GM23338 (cell line): ENCODE measurements around the gene GCM1. TPM values are rescaled to one million over a fixed set of nuclear protein-coding genes. Genes with fewer than 3 reads are reported as not detected.

Experiments
- ATAC-seq: fragments of 200-7000 bp; cut with Tn5 transposase; 3 replicates; pipeline ENCODE4 v1.9.1; 2020
- DNase-seq: peaks from one replicate; pipeline ENCODE4 v3.0.0-alpha.2; 2015; ENCODE audit warnings: low spot score
- H2AFZ ChIP-seq: fragments of 200-600 bp; sonication (generic); 2 replicates; pipeline ENCODE4 v1.8.0; 2016; ENCODE audit warnings: antibody characterized with exemption, mild to moderate bottlenecking, moderate library complexity
- H3F3A ChIP-seq: fragments of 200-600 bp; sonication (generic); replicated peaks from 2 replicates; pipeline ENCODE4 v1.8.0; 2017; ENCODE audit warnings: antibody characterized with exemption, mixed run types, low read depth
- H3K27ac ChIP-seq: fragments of 200-600 bp; sonication (generic); 2 replicates; pipeline ENCODE4 v1.6.1; 2016; ENCODE audit warnings: low read depth
- H3K27me3 ChIP-seq: fragments of 200-600 bp; sonication (generic); 2 replicates; pipeline ENCODE4 v1.8.0; 2016; ENCODE audit warnings: mild to moderate bottlenecking, mixed run types, moderate library complexity; ENCODE audit not compliant: insufficient read depth
- H3K36me3 ChIP-seq: fragments of 200-600 bp; sonication (generic); 2 replicates; pipeline ENCODE4 v1.8.0; 2016; ENCODE audit warnings: mild to moderate bottlenecking; ENCODE audit not compliant: insufficient read depth
- H3K4me1 ChIP-seq: fragments of 200-600 bp; sonication (generic); 2 replicates; pipeline ENCODE4 v1.8.0; 2016; ENCODE audit warnings: mild to moderate bottlenecking, moderate library complexity; ENCODE audit not compliant: insufficient read depth
- H3K4me2 ChIP-seq: fragments of 200-600 bp; sonication (generic); 2 replicates; pipeline ENCODE4 v1.7.1; 2017; ENCODE audit warnings: mixed run types
- H3K4me3 ChIP-seq: fragments of 200-600 bp; sonication (generic); 2 replicates; pipeline ENCODE4 v1.6.1; 2016; ENCODE audit warnings: mixed run types
- H3K79me2 ChIP-seq: fragments of 200-600 bp; sonication (generic); replicated peaks from 2 replicates; pipeline ENCODE4 v1.8.0; 2017; ENCODE audit warnings: mild to moderate bottlenecking; ENCODE audit not compliant: insufficient read depth
- H3K9me2 ChIP-seq: fragments of 200-600 bp; sonication (generic); 2 replicates; pipeline ENCODE4 v1.8.0; 2017; ENCODE audit not compliant: insufficient read depth
- H4K20me1 ChIP-seq: fragments of 200-600 bp; sonication (generic); replicated peaks from 2 replicates; pipeline ENCODE4 v1.8.0; 2017; ENCODE audit warnings: mild to moderate bottlenecking; ENCODE audit not compliant: insufficient read depth
- H3K27ac Mint-ChIP-seq: 2 replicates; pipeline ENCODE4 v1.8.0; 2020; ENCODE audit warnings: inconsistent platforms, mild to moderate bottlenecking, moderate library complexity, mixed read lengths
- H3K27me3 Mint-ChIP-seq: 3 replicates; pipeline ENCODE4 v1.8.0; 2022; ENCODE audit warnings: low read depth, mild to moderate bottlenecking, moderate library complexity, mixed read lengths, inconsistent platforms; ENCODE audit not compliant: insufficient read depth, poor library complexity
- H3K36me3 Mint-ChIP-seq: 3 replicates; pipeline ENCODE4 v1.8.0; 2021; ENCODE audit warnings: low read depth, mild to moderate bottlenecking, inconsistent platforms, moderate library complexity, mixed read lengths
- H3K4me1 Mint-ChIP-seq: 3 replicates; pipeline ENCODE4 v1.8.0; 2020; ENCODE audit warnings: mild to moderate bottlenecking, inconsistent platforms, mixed read lengths
- H3K4me3 Mint-ChIP-seq: 3 replicates; pipeline ENCODE4 v1.8.0; 2021; ENCODE audit warnings: moderate library complexity, mild to moderate bottlenecking, inconsistent platforms, mixed read lengths
- H3K9me3 Mint-ChIP-seq: 3 replicates; pipeline ENCODE4 v1.8.0; 2020; ENCODE audit warnings: moderate library complexity, mild to moderate bottlenecking, inconsistent platforms, mixed read lengths
- CREB1 ChIP-seq: fragments of 250-450 bp; sonication (Bioruptor Pico); IDR thresholded peaks from 2 replicates; pipeline ENCODE4 v1.5.0; 2020; ENCODE audit warnings: low read depth, mild to moderate bottlenecking, moderate library complexity
- EZH2phosphoT487 ChIP-seq: fragments of 200-600 bp; sonication (generic); IDR thresholded peaks from one replicate; pipeline ENCODE4 v1.8.1; 2018; ENCODE audit warnings: antibody characterized with exemption; ENCODE audit not compliant: unreplicated experiment
- JUNB ChIP-seq: IDR thresholded peaks from one replicate; pipeline ENCODE4 v1.6.1; 2016; ENCODE audit warnings: antibody characterized with exemption; ENCODE audit not compliant: unreplicated experiment
- NANOG ChIP-seq: IDR thresholded peaks from 2 replicates; pipeline ENCODE4 v1.6.1; 2016; ENCODE audit warnings: antibody characterized with exemption, borderline replicate concordance
- POLR2AphosphoS5 ChIP-seq: IDR thresholded peaks from 2 replicates; pipeline ENCODE4 v1.6.1; 2016; ENCODE audit warnings: antibody characterized with exemption, low read depth
- STAT1 ChIP-seq: IDR thresholded peaks from one replicate; pipeline ENCODE4 v1.6.1; 2016; ENCODE audit warnings: antibody characterized with exemption; ENCODE audit not compliant: unreplicated experiment
- ZNF114 ChIP-seq: fragments of 250-450 bp; sonication (Bioruptor Pico); IDR thresholded peaks from 2 replicates; pipeline ENCODE4 v1.5.0; 2020; ENCODE audit warnings: mild to moderate bottlenecking, moderate library complexity
- ZNF331 ChIP-seq: fragments of 250-450 bp; sonication (Bioruptor Pico); IDR thresholded peaks from 2 replicates; pipeline ENCODE4 v1.5.0; 2020; ENCODE audit warnings: low read depth, mild to moderate bottlenecking, moderate library complexity
- polyA plus RNA-seq: library from polyadenylated mRNA; unstranded; fragments of >200 nt; fragmentation: Nextera tagmentation; extraction: Ambion mirVana; gene quantifications from 2 replicates; pipeline ENCODE4 v1.2.1, GENCODE V29; 2016
- total RNA-seq: library from RNA; depleted of rRNA; stranded (reverse); fragments of >200 nt; shearing (Covaris generic); gene quantifications from 2 replicates; pipeline ENCODE4 v1.2.3, GENCODE V29; 2014
- TF ChIP-seq, protein P1 (sequence below), 2 experiments: fragments of 200-600 bp in 1 of 2; sonication (generic) in 1 of 2; conservative IDR thresholded peaks; 2 replicates each; pipeline versions ENCODE4 v1.5.1 to v1.6.1; 2016 to 2017; ENCODE audit warnings: antibody characterized with exemption in 2 of 2, low read depth in 2 of 2, mild to moderate bottlenecking in 2 of 2, moderate library complexity in 1 of 2
- TF ChIP-seq, protein P2 (sequence below): IDR thresholded peaks from one replicate; pipeline ENCODE4 v1.6.1; 2018; ENCODE audit warnings: antibody characterized with exemption; ENCODE audit not compliant: unreplicated experiment
- TF ChIP-seq, protein P3 (sequence below): IDR thresholded peaks from 2 replicates; pipeline ENCODE4 v1.6.1; 2016; ENCODE audit warnings: antibody characterized with exemption

The GCM1 gene
- total and polyA plus RNA-seq, 2 experiments from 2014 or later: not detected

DNA sequence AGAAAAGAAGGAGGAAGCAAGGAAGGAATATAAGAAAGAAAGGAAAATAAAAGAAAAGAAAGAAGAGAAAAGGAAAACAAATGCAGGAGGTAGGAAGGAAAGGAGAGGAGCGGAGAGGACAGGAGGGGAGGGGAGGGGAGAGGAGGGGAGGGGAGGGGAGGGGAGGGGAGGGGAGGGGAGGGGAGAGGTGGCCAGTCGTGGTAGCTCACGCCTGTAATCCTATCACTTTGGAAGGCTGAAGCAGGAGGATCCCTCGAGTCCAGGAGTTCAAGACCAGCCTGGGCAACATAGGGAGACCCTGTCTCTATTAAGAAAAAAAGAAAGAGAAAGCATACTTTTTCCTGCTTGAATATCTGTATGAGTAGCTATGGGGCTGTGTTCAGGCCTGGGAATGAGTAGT, 46.4 kb upstream of the GCM1 start (continued):
- TF ChIP-seq, protein P1, sequence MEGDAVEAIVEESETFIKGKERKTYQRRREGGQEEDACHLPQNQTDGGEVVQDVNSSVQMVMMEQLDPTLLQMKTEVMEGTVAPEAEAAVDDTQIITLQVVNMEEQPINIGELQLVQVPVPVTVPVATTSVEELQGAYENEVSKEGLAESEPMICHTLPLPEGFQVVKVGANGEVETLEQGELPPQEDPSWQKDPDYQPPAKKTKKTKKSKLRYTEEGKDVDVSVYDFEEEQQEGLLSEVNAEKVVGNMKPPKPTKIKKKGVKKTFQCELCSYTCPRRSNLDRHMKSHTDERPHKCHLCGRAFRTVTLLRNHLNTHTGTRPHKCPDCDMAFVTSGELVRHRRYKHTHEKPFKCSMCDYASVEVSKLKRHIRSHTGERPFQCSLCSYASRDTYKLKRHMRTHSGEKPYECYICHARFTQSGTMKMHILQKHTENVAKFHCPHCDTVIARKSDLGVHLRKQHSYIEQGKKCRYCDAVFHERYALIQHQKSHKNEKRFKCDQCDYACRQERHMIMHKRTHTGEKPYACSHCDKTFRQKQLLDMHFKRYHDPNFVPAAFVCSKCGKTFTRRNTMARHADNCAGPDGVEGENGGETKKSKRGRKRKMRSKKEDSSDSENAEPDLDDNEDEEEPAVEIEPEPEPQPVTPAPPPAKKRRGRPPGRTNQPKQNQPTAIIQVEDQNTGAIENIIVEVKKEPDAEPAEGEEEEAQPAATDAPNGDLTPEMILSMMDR (conservative IDR thresholded peaks at IDR 0.05; ENCODE audit: low read depth in 2 of 2): no peak
- no peak for TF ChIP-seq JUNB
- TF ChIP-seq ZNF331 (CRISPR knock-in tag): no peak

DNA sequence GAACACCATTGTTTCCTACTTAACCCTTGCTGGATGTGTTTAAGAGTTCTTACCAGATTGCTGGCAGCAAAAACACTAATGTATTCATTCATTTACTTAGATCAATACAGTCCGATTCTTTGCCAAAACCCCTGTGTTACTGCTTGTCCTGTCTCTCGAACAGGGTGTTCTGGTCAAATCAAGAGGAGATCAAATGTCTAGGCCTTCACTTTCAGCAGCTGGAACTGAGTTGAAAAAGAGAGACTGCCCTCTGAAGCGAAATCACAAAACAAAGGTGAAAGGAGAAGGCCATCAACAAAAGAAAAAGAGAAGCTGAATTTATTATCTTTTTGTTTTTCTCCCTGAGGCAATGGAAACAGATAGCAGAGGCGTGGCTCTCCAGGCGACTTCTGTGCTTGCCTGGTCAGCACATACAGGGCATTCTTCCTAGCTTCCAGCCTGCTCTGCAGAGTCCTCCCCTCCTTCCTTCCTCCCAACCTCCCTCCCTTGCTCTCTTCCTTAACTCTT, 44.1 kb upstream of the GCM1 start:
- DNase-seq: peak; percentile 55
- Mint-ChIP-seq H3K4me3 (no peak overlapping the region), H3K4me1 (peaks cover 14% of the 10 kb centered on the region), H3K27ac (peak overlapping the region; percentile 9; the same call in 1 of the 2 replicates), H3K36me3 (no peaks in the 10 kb centered on the region), H3K27me3 (peaks cover 3% of the 10 kb centered on the region), H3K9me3 (no peaks in the 10 kb centered on the region)
- H3K4me3 ChIP-seq: no peak overlapping the region
- H4K20me1 ChIP-seq: no peaks in the 10 kb centered on the region
- no peaks in the 10 kb centered on the region for H3K79me2 ChIP-seq
- no peak overlapping the region for H3K27ac ChIP-seq
- peak overlapping the region; percentile 88 for H2AFZ ChIP-seq
- H3K36me3 ChIP-seq: no peaks in the 10 kb centered on the region
- no peaks in the 10 kb centered on the region for H3K9me2 ChIP-seq
- 0 out of 2 replicates have a peak overlapping the region, but pooled peaks have one; percentile 10 for H3K4me2 ChIP-seq
- peaks cover 9% of the 10 kb centered on the region; the same call in 1 of the 2 replicates for H3K4me1 ChIP-seq
- no peaks in the 10 kb centered on the region for H3K27me3 ChIP-seq
- no peaks in the 10 kb centered on the region for H3F3A ChIP-seq
- peak; percentile 93 for ATAC-seq
- TF ChIP-seq, protein P1 (conservative IDR thresholded peaks at IDR 0.05; ENCODE audit: low read depth in 2 of 2): no peak
- no peak for TF ChIP-seq CREB1 (CRISPR knock-in tag)
- TF ChIP-seq, protein P2, sequence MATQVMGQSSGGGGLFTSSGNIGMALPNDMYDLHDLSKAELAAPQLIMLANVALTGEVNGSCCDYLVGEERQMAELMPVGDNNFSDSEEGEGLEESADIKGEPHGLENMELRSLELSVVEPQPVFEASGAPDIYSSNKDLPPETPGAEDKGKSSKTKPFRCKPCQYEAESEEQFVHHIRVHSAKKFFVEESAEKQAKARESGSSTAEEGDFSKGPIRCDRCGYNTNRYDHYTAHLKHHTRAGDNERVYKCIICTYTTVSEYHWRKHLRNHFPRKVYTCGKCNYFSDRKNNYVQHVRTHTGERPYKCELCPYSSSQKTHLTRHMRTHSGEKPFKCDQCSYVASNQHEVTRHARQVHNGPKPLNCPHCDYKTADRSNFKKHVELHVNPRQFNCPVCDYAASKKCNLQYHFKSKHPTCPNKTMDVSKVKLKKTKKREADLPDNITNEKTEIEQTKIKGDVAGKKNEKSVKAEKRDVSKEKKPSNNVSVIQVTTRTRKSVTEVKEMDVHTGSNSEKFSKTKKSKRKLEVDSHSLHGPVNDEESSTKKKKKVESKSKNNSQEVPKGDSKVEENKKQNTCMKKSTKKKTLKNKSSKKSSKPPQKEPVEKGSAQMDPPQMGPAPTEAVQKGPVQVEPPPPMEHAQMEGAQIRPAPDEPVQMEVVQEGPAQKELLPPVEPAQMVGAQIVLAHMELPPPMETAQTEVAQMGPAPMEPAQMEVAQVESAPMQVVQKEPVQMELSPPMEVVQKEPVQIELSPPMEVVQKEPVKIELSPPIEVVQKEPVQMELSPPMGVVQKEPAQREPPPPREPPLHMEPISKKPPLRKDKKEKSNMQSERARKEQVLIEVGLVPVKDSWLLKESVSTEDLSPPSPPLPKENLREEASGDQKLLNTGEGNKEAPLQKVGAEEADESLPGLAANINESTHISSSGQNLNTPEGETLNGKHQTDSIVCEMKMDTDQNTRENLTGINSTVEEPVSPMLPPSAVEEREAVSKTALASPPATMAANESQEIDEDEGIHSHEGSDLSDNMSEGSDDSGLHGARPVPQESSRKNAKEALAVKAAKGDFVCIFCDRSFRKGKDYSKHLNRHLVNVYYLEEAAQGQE: no peak
- no peak for TF ChIP-seq EZH2phosphoT487
- no peak for TF ChIP-seq ZNF114 (CRISPR knock-in tag)
- TF ChIP-seq, protein P3, sequence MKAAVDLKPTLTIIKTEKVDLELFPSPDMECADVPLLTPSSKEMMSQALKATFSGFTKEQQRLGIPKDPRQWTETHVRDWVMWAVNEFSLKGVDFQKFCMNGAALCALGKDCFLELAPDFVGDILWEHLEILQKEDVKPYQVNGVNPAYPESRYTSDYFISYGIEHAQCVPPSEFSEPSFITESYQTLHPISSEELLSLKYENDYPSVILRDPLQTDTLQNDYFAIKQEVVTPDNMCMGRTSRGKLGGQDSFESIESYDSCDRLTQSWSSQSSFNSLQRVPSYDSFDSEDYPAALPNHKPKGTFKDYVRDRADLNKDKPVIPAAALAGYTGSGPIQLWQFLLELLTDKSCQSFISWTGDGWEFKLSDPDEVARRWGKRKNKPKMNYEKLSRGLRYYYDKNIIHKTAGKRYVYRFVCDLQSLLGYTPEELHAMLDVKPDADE: no peak
- no peak for TF ChIP-seq NANOG
- TF ChIP-seq STAT1: no peak
- no peak for TF ChIP-seq ZNF331 (CRISPR knock-in tag)
- no peak for TF ChIP-seq POLR2AphosphoS5
